Effector CD8-positive, alpha-beta T cell (primary cell): Measurements from ENCODE around the gene DENND1A.

ENCODE experiments used
- DNase-seq: peaks from one replicate; lab custom pipeline; 2025; lab: John Stamatoyannopoulos, UW

DENND1A gene

DNA sequence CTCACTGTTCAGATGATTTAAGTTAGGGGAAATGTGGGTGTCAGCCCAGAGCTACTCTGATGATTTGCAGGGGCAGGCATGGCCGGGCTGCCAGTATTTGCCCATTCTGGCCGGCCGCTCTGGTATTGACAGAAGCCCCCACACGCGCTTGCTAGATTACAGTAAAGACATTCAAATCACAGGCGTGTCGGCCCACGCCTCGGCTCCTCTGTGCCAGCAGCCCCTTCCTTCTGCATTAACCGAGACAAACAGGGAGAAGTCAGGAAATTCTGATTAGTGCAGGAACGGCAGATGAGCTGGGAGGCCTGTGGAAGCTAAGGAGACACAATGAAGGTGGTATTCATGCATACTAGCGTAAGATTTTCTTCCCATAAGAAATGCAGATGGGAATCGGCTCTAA lies 460.6 kb downstream of the DENND1A start:
- DNase-seq: no peak

DNA sequence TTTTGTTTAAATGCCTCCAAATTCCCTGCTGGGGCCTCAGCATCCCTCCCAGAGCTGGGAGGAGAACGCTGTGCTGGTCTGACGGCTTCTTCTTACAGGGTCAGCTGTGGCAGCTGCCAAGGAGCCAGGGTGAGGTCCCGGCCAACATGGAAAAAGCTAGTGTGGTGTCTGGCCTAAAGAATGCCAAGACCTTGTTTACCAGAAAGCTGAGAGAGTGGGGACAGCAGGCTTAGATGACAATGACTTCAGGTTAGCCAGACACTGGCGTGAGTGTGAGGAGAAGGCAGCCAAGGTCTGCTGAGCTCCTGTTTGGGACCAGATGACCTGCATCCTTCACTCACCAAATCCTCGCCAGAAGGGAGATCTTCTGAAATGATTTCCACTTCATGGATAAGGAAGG lies 461.4 kb downstream of the DENND1A start:
- no peak for DNase-seq

DNA sequence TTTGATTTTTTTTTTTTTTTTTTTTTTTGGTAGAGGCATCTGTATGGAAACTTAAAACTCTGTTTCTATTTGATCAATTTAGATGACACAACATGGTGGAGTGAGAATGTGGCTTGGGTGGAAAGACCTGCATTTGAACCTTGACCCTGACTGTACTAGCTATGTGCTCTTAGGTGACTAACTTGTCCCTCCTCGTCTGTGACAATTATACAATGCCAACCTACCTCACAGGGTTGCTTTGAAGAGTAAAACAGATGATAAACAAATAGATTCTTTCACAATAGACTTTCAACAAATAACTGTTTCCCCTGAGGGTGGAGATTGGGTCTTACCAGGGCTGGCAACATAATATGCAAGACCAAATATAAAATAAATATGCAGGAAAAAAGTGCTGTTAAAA lies 464.6 kb downstream of the DENND1A start:
- no peak for DNase-seq

DNA sequence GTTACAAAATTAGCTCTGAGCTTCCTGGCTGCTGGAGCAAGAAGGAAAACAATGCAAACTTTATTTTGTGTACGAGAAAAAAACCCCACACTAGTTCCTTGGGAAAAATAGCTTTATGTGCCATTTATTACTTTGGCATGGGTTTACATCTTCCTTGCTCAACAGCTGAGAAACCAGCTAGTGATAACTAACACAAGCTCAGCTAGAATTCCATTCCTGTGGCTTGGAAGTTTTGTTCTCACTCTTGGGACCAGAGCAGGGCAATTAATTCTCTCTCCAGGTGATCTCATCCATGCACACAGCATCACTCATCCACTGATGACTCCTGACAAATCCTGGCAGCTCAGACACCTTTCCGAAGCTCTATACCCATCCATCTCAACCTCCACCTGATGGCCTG lies 469.8 kb downstream of the DENND1A start:
- DNase-seq: no peak

DNA sequence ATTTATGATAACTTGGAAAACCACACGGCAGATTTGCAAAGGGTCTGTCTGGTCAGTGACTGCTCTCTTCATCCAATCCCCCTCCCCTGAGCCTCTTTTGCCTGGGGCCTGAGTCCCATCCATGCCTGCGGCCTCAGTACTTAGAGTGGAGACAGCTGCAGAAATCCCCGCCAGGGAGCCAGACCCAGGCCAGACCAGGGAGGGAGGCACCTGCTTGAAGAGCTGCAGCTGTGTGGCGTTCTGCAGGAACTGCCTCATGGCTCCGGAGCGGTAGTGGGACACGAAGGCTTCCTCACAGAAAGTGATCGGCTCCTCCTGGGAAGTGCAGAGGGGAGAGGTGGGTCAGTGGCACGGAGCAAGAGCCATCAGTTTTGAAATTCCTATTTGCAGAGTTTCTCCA lies 472.3 kb downstream of the DENND1A start:
- DNase-seq: no peak

DNA sequence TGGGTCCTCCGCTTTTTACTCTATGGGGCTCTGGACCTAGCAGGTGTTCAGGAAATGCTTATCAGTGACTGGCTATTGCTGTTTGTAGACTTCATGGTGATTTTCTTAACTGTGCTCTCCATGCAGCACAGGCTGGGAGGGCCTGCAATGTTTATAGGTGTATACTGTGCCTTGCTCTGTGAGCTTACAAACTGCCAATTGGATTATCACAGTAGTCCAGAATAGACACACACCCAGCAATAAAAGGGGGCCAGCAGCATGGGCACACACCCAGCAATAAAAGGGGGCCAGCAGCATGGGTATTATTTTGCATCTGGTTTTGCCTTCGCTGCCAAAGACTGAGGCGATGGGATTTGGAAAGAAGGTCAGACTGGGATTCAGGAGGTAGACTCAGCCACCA lies 473.9 kb downstream of the DENND1A start:
- DNase-seq: no peak

DNA sequence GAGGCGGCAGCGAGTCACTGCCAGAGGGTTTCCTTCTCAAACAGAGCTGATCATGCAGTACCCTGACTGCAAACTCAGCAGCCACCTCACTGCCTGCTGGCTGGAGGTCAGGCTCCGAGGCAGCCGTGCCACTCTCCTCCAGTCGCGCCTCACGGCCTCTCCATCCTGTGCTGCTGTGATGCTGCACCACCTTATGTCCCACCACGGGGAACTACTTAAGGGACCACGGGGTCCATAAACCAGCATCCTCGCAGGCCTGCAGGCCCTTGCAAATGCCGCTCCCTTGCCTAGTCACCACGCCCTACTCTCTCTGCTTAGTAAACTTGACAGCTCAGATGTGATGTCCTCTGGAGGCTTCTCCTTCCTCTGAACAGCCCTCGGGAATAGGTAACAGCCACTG lies 474.7 kb downstream of the DENND1A start:
- no peak for DNase-seq

DNA sequence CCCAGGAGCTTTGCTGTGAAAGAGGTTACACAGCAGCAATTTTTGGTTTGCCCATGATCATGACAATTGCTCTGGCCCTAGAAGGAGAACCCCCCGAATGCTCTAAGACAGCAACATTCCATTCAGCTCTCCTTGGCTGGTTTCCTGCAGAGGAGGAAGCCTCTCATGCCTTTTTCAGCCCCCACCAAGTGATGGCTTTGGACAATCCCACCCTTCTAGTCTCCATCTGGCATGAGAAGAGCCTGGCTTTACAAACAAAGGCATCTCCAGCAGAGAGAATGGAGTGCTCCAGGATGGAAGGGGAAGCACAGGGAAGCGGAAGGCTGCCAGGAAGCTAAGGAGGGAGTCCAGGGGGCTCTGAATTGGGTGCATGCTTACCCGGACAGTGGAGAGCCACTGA lies 475.6 kb downstream of the DENND1A start:
- DNase-seq: no peak

DNA sequence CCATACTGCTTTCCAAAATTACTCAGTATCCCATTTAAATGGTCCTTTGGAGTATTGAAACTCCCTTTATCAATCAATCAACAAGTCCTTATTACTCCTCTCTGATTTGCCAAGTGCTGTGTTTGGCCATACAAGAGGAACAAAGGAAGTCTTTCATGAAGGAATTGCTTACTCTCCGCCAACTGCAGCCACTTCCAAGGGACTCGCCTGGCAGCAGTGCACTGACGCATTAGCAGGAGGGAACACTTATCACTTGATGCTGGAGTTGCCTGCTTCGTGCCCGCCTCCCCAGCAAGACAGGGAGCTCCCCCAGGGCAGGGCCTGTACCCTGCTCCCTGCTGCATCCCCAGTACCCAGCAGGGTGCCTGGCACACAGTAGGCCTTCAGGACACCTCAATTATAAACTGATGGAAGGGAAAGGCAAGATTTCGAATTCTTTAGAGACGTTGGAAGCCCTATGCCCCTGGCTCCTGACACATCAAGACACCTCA lies 476.1 kb downstream of the DENND1A start:
- DNase-seq: no peak

DNA sequence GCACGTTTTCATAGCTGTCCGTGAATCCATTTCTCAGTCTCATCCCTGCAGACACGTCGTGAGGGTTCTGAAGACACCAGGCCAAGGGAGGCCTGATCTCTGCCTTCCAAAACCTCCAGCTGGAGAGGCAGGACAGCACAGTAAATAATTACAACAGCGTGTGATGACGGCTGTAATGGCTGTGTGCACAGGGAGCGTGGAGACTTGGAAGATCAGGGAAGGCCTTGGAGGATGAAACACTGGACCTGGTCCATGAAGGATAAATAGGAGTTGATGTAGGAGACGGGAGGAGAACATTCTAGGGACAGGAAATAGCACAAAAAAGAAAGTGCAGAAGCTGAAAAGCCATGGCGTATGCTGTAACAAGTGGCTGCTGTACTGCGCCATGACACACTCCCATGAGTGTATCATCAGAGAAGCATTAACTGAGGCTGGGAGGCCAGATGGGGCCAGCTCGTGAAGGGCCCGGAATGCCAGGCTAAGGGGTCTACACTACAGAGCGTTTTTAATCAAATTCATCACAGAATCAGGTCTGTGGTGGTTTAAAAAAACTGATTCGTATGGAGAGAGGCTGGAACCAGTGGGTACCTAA lies 476.8 kb downstream of the DENND1A start:
- DNase-seq: no peak

DNA sequence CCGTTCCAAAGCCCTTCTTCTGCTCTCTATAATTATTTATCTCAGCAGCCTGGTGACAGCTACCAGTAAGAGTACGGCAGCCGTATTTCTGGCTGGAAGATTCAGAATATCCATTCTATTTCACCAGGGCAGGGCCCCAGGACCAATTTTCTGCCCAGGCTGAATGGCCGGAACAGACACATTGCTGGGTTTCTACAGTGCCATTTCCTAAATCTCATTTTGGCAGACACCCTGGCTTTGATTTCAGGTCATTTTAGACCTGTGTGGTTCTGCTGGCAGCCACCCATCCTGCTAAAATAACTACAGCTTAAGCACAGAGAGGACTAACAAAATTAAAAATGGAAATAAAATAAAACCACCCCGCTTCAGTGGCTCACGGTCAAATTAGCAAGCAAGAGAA lies 478.9 kb downstream of the DENND1A start:
- DNase-seq: no peak

DNA sequence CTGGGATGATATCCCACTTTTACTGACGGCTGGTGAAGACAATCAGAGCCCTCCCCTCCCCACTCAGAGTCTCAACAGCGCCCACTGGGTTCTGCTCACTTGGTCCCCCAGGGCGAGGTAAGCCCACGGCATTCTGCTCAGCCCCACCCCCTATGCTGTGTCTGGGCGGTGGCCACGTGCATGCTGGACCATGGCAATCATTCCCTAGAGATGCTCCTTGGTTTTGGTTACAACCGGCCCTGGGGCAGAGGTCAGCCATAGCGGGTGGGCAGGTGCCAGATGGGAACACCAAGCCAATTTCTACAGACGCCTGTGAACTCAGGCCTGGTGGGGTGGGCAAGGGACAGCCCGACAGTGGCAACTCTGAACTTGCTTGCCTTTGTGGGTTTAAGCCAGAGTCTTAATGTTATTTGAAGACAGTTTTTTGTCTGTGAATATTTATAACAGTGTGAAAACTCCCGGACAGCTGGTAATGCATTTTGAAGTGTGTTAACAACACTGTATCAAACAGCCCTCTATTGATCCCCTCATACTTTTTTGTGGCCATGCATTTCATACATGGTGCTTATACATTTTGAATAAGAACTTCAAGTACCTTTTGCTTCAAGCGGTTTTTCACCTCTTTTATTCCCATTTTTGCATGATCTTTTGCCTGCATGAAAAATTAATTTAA lies 479.7 kb downstream of the DENND1A start:
- no peak for DNase-seq

DNA sequence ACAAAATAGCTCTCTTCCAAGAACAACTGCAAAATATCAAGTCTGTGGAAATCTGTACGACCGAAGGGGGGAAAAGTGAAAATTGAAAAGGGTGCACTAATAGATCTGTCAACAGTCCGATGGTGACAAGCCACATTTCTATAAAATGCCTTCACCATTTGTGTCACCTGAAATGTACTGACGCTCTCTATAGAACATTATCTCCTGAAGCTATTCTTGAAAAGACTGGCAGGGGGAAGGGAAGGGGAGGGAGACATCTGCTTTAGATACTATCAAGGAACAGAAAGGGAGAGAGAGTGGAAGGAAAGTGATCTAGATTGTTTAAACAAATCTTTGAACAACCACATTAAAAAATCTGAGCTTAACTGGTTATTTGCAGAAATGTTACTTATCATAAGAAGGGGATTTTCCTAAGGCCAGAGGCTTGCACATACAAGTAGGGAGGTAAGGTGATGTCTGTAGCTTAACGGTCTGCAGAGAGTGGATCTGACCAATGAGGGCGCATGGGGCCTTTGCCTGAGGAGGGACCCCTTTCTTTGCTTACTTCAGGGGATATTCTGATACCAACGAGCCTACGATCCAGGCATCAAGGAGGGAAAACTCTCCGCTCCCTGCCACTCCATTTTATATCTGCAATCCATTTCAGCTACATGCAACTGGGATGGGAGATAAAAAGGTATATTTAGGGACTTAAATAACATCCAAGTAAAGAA lies 481.8 kb downstream of the DENND1A start:
- no peak for DNase-seq

DNA sequence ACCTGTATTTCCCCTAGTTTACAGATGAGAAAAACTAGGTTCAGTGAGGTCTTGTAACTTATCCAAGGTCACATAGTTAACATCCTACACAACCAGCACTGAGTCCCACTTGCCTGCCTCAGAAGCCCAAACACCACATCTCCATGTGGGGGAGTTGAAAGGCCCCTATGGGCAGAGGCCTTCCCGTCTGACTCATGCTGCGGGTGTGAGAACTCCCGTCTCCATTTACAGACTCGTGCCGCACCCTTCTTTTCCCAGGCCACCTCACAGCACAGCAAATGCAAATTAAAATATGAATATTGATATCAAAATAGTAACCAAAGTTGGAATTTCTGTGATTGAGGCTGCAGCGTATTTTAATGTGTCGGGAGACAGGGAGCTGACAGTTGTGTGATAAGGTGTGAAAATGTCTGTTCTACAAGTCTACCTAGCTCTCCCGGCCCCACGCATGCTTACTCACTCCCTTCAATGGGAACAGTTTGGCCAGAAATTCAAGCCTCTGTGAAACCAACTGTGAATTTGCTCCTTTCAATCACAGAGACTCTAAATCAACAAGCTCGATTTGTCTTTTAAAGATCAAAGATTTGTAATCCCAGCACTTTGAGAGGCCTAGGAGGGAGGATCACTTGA lies 483.8 kb downstream of the DENND1A start:
- DNase-seq: no peak

DNA sequence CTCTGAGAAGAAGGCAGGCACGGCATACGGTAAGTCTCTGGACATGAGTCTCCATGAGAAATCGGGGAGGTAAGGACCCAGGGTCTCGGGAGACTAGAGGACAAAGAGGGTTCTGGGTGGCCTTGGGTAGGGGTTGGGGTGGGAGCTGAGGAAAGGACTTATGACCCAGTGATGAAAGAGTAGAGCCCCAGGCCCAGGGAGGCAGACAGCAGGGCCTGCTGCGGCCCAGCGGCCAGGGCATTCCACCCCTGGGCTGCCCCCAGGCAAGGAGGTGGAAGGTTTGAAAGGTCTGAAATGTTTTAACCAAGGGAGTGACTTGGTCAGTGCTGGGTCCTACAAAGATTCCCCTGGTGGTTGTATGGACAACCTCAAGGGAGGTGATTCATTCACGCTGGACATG lies 484.8 kb downstream of the DENND1A start:
- DNase-seq: no peak

DNA sequence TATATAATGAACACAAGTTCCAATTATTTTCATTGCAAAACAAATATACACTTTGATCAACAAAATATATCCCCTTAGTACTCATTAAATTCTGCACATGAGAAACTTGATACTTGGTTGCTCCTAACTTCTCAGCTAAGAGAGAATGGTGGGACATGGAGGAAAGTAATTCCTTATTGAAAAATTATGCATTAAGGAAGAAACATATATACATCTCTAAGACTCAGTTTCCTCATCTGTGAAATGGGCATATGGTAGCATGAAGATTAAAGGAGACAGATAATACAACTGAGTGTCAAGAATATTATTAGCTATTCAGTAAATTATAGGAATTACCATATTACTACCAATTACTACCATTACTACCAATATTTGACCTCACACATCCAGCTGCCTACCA lies 488.2 kb downstream of the DENND1A start:
- no peak for DNase-seq

DNA sequence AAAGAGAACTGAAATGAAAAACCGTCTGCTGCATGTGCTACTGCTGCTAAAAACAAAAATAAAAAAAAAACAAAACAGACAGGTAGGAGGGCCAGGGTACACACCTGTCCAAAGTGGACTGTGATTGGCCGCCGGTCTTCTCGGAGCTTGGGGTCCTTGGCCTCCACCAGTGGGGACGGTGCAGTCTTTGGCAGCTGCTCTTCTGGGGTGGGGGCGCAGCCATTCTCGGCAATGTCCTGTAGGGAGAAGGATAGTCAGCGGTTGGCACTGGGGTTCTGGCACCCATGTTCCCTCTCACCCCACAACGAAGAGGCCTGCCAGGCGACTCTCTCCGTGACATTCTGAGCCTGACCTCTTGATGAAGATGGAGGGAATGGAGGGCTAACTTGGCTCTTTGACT lies 489.7 kb downstream of the DENND1A start:
- no peak for DNase-seq

DNA sequence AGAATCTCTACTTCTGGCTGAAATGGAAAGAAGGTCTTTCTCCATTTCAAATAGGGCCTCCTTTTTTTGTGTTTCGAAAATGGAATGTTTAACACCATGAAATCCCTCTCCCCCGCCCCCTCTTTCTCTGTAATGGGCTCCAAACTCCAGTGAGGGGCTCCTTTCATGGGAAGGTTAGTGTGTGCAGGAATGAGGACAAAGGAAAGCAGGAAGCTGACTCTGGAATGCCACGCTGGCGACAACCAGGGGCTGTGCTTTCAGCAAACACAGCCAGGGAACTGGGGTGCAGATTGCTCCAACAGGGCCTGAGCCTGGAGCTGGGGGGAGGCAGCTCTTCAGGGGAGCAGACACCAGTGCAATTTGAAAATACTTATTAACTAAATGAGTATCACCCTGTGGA lies 491.1 kb downstream of the DENND1A start:
- no peak for DNase-seq

DNA sequence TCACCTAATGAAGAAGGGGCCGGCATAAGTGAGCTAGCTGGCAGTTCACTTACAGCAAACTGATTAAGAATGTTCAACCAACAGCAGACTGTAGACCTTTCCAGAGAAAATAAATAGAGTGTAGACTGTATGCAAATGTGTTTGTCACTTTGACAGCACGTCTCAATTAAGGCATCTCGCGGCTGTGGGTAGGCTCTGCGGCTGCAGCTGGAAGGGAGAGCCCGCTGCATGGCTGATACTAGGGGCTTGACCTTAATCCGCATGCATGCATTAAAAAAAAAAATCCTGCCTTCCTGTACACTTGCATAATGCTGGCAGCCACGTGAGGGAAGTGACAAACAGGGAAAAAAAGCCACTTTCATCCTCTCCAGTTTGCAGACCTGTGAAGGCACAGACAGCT lies 491.6 kb downstream of the DENND1A start:
- no peak for DNase-seq

DNA sequence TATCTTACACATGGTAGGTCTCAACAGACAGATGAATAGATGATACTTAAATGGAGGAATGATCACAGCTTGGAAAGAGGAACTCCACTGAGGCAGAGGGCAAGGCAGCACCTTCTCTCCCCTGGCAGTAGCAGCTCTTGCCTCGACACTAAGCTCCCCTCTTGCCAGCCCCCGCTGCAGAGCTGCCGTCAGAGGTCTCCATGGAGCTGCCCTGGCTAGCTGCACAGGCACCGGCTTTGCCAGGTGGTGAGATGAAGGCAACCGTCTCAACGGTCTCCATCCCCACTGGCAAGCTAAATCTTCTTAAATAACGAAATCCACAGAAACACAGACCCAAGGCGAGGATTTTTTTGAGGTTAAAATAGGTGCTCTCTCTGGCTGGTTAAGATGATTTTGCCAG lies 492.7 kb downstream of the DENND1A start:
- no peak for DNase-seq

DNA sequence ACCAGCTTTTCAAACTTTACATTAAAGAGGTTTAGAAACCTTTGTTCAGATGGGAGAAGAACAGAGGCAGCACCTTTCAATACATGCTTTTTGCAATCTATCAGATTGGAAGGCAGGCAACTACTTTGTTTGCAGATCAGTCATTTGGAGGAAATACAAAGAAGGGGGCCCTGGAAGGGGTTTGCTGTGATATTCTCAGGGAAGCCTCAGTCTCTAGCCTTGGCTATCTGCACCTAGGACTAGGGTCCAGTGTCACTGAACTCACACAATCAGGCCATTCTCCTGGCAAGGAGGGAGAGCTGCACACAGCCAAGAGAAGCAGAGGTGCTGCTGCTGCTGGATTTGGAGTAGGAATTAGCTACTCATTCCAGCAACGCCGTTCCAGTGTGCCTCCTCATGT lies 494.5 kb downstream of the DENND1A start:
- DNase-seq: no peak

DNA sequence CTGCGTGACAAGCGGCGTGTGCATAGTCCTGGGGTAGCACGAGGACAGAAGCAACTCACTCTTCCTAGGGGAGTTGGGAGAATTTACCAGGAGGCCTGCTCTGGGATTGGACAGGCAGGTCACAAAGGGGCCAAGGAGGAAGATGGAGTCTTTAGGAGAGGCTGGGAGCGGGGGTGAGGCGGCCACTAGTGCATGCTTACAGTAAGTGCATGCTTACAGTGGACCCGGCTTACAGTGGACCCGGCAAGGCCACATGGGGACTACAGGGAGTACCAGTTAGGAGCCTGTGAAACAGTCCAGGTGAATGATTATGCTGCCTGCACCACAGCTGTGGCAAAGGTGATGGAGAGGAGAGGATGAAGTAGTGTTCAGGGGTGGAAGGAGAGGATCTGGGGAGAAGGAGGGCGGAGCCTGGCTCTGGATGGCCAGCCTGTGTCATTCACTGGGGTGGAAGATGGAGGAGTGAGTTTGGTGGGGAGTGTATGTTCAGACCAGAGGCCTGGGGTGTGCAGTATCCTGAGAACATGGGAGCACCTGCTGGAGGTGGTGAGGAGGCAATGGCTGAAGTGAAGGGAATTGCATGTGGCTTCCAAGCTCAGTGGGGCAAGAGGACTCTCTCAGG lies 495.2 kb downstream of the DENND1A start:
- DNase-seq: no peak
